ENCODE data around the gene SARS2. TPM values are rescaled to one million over a fixed set of nuclear protein-coding genes. Genes with fewer than 3 reads are reported as not detected.
A peak's percentile ranks its signal among the peaks of the same experiment; 100 is the strongest.

SARS2 gene
- total RNA-seq, 1 donor from 2014 or later, result 13.6 TPM

- intact Hi-C loops (cut with micrococcal nuclease), result no loop called here
- H3K27me3 ChIP-seq (ENCODE audit: low read depth), result no peaks in the 10 kb centered on the region
- H3K27ac ChIP-seq (replicated peaks), result no peak overlapping the region
- no peak for TF ChIP-seq CTCF (IDR thresholded peaks at IDR 0.05; ENCODE audit: borderline replicate concordance)
- no peaks in the 10 kb centered on the region for H3K9me3 ChIP-seq (replicated peaks)
- peaks cover 32% of the 10 kb centered on the region for H3K36me3 ChIP-seq
- no peaks in the 10 kb centered on the region for H3K4me1 ChIP-seq
- DNase-seq, result no peak
- H3K4me3 ChIP-seq, result no peak overlapping the region
Observed at GRCh38 chr19:38919837-38920601, 10.5 kb downstream of the SARS2 start.

GRCh38 chr19:38918526-38918925, 12.0 kb downstream of the SARS2 start:
- Histone ChIP-seq H3K27me3 (ENCODE audit: low read depth) (no peaks in the 10 kb centered on the region), H3K27ac (replicated peaks) (no peak overlapping the region), H3K4me3 (no peak overlapping the region), H3K9me3 (replicated peaks) (no peaks in the 10 kb centered on the region), H3K4me1 (no peaks in the 10 kb centered on the region), H3K36me3 (peaks cover 18% of the 10 kb centered on the region)
- no peak for DNase-seq
- intact Hi-C loops (cut with micrococcal nuclease), result no loop called here
- no peak for TF ChIP-seq CTCF (IDR thresholded peaks at IDR 0.05; ENCODE audit: borderline replicate concordance)

- intact Hi-C loops (cut with micrococcal nuclease), result no loop called here
- no peak for DNase-seq
- no peak overlapping the region for H3K27ac ChIP-seq (replicated peaks)
- H3K9me3 ChIP-seq (replicated peaks), result no peaks in the 10 kb centered on the region
- no peak overlapping the region for H3K4me3 ChIP-seq
- H3K27me3 ChIP-seq (ENCODE audit: low read depth), result no peaks in the 10 kb centered on the region
- no peaks in the 10 kb centered on the region for H3K4me1 ChIP-seq
- peak; percentile 26 for TF ChIP-seq CTCF (IDR thresholded peaks at IDR 0.05; ENCODE audit: borderline replicate concordance)
- H3K36me3 ChIP-seq, result peaks cover 18% of the 10 kb centered on the region
Observed at GRCh38 chr19:38917921-38918491, 12.6 kb downstream of the SARS2 start.

GRCh38 chr19:38917516-38917915, 13.0 kb downstream of the SARS2 start:
- intact Hi-C loops (cut with micrococcal nuclease), result no loop called here
- no peak for TF ChIP-seq CTCF (IDR thresholded peaks at IDR 0.05; ENCODE audit: borderline replicate concordance)
- H3K27me3 ChIP-seq (ENCODE audit: low read depth), result no peaks in the 10 kb centered on the region
- no peaks in the 10 kb centered on the region for H3K4me1 ChIP-seq
- no peak overlapping the region for H3K27ac ChIP-seq (replicated peaks)
- H3K36me3 ChIP-seq, result peaks cover 15% of the 10 kb centered on the region
- H3K9me3 ChIP-seq (replicated peaks), result no peaks in the 10 kb centered on the region
- DNase-seq, result no peak
- no peak overlapping the region for H3K4me3 ChIP-seq

- no peak for TF ChIP-seq CTCF (IDR thresholded peaks at IDR 0.05; ENCODE audit: borderline replicate concordance)
- Histone ChIP-seq H3K4me1 (no peaks in the 10 kb centered on the region), H3K9me3 (replicated peaks) (no peaks in the 10 kb centered on the region), H3K27ac (replicated peaks) (no peak overlapping the region), H3K36me3 (peaks cover 2% of the 10 kb centered on the region), H3K4me3 (no peak overlapping the region), H3K27me3 (ENCODE audit: low read depth) (peaks cover 15% of the 10 kb centered on the region)
- DNase-seq, result no peak
- intact Hi-C loops (cut with micrococcal nuclease), result no loop called here
Observed at GRCh38 chr19:38915329-38916321, 14.9 kb downstream of the SARS2 start.
